HG02798 (cell line): ENCODE results near the gene PLEKHB2.
A peak's percentile ranks its signal among the peaks of the same experiment; 100 is the strongest.
"Not testable (repeated sequence)": the region's sequence is repeated elsewhere in the genome, so short reads cannot be mapped to it uniquely, and the experiment has no call there.

Experiments
- ATAC-seq: cut with Tn5 transposase; IDR thresholded peaks from one replicate; pipeline ENCODE4 v1.9.1; 2021; ENCODE audit warnings: mild to moderate bottlenecking; ENCODE audit not compliant: unreplicated experiment, poor library complexity

The PLEKHB2 gene

GRCh38 chr2:131130298-131130596 is 25.1 kb downstream of the PLEKHB2 start:
- ATAC-seq = no peak

GRCh38 chr2:131132729-131133128 is 27.6 kb downstream of the PLEKHB2 start:
- no peak for ATAC-seq

GRCh38 chr2:131140581-131140980 is 35.4 kb downstream of the PLEKHB2 start:
- ATAC-seq = no peak

- no peak for ATAC-seq
Measured at GRCh38 chr2:131142849-131143248, 37.7 kb downstream of the PLEKHB2 start.

GRCh38 chr2:131143803-131144202 is 38.7 kb downstream of the PLEKHB2 start:
- no peak for ATAC-seq

GRCh38 chr2:131145040-131145439 is 39.9 kb downstream of the PLEKHB2 start:
- ATAC-seq = peak; percentile 83

- ATAC-seq = no peak
Measured at GRCh38 chr2:131146231-131146630, 41.1 kb downstream of the PLEKHB2 start.

GRCh38 chr2:131146749-131147148 is 41.6 kb downstream of the PLEKHB2 start:
- no peak for ATAC-seq

GRCh38 chr2:131148426-131148825 is 43.3 kb downstream of the PLEKHB2 start:
- ATAC-seq = no peak

GRCh38 chr2:131150109-131150508 is 45.0 kb downstream of the PLEKHB2 start:
- ATAC-seq = not testable (repeated sequence)

- ATAC-seq = no peak
Measured at GRCh38 chr2:131151398-131151797, 46.3 kb downstream of the PLEKHB2 start.

- no peak for ATAC-seq
Measured at GRCh38 chr2:131152074-131152473, 46.9 kb downstream of the PLEKHB2 start.

- ATAC-seq = no peak
Measured at GRCh38 chr2:131153529-131153928, 48.4 kb downstream of the PLEKHB2 start.

GRCh38 chr2:131154071-131154531 is 49.0 kb downstream of the PLEKHB2 start:
- peak; percentile 92 for ATAC-seq

- ATAC-seq = no peak
Measured at GRCh38 chr2:131154647-131155046, 49.5 kb downstream of the PLEKHB2 start.

GRCh38 chr2:131155208-131155855 is 50.2 kb downstream of the PLEKHB2 start:
- no peak for ATAC-seq

- ATAC-seq = no peak
Measured at GRCh38 chr2:131156452-131157149, 51.5 kb downstream of the PLEKHB2 start.

GRCh38 chr2:131165562-131165961 is 60.4 kb downstream of the PLEKHB2 start:
- ATAC-seq = not testable (repeated sequence)

- ATAC-seq = no peak
Measured at GRCh38 chr2:131168538-131168937, 63.4 kb downstream of the PLEKHB2 start.

- ATAC-seq = not testable (repeated sequence)
Measured at GRCh38 chr2:131178050-131178449, 72.9 kb downstream of the PLEKHB2 start.

GRCh38 chr2:131178721-131179418 is 73.7 kb downstream of the PLEKHB2 start:
- ATAC-seq = not testable (repeated sequence)
